HL-60 (cell line): ENCODE measurements around the gene CAV2.

Source experiments
- DNase-seq, 2 experiments: peaks; one replicate each; pipeline ENCODE4 v3.0.0-alpha.2; 2010 to 2020; ENCODE audit warnings: low read depth in 1 of 2, low spot score in 1 of 2
- H3K27ac ChIP-seq: fragments of 250-450 bp; sonication (Bioruptor Pico); replicated peaks from 2 replicates; pipeline ENCODE4 v1.5.1; 2020; ENCODE audit warnings: mild to moderate bottlenecking, moderate library complexity
- H3K27me3 ChIP-seq: fragments of 250-450 bp; sonication (Bioruptor Pico); 2 replicates; pipeline ENCODE4 v1.5.1; 2021; ENCODE audit warnings: mild to moderate bottlenecking, moderate library complexity; ENCODE audit not compliant: insufficient read depth, poor library complexity, severe bottlenecking
- H3K4me3 ChIP-seq: replicated peaks from 2 replicates; pipeline ENCODE4 v1.5.1; 2011; ENCODE audit warnings: mild to moderate bottlenecking, control low read depth, low read length; ENCODE audit not compliant: insufficient read depth
- GABPA ChIP-seq: IDR thresholded peaks from 2 replicates; pipeline ENCODE4 v1.6.1; 2012; ENCODE audit warnings: low read depth
- POLR2AphosphoS5 ChIP-seq: IDR thresholded peaks from 2 replicates; pipeline ENCODE4 v1.6.1; 2012; ENCODE audit warnings: low read depth
- SPI1 ChIP-seq: IDR thresholded peaks from 2 replicates; pipeline ENCODE4 v1.6.1; 2012; ENCODE audit warnings: low read depth, mild to moderate bottlenecking, borderline replicate concordance
- TF ChIP-seq, protein P1 (sequence below): IDR thresholded peaks from 2 replicates; pipeline ENCODE4 v1.6.1; 2012; ENCODE audit warnings: low read depth; ENCODE audit not compliant: insufficient replicate concordance
- TF ChIP-seq, protein P2 (sequence below): IDR thresholded peaks from one replicate; pipeline ENCODE4 v1.5.1; 2011; ENCODE audit warnings: low read length, control low read depth, inconsistent platforms; ENCODE audit not compliant: insufficient read depth

The CAV2 gene

DNA sequence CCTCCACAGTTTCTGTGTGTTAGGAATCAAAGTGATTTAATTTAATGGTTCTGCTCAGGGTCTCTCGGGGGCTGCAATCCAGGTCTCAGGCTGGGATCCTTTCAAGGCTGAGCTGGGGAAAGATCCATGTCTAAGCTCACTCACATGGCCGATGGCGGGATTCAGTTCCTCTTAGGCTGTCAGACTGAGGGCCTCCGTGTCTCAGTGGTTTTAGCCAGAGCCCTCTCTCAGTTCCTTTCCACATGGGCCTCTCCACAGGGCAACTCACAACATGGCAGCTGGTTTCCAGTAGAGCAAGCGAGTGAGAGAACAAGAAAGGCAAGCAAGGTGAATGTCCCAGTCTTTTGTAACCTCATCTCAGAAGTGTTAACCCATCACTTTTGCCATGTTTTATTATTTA is 52.2 kb downstream of the CAV2 start:
- TF ChIP-seq POLR2AphosphoS5: no peak
- TF ChIP-seq, protein P1, sequence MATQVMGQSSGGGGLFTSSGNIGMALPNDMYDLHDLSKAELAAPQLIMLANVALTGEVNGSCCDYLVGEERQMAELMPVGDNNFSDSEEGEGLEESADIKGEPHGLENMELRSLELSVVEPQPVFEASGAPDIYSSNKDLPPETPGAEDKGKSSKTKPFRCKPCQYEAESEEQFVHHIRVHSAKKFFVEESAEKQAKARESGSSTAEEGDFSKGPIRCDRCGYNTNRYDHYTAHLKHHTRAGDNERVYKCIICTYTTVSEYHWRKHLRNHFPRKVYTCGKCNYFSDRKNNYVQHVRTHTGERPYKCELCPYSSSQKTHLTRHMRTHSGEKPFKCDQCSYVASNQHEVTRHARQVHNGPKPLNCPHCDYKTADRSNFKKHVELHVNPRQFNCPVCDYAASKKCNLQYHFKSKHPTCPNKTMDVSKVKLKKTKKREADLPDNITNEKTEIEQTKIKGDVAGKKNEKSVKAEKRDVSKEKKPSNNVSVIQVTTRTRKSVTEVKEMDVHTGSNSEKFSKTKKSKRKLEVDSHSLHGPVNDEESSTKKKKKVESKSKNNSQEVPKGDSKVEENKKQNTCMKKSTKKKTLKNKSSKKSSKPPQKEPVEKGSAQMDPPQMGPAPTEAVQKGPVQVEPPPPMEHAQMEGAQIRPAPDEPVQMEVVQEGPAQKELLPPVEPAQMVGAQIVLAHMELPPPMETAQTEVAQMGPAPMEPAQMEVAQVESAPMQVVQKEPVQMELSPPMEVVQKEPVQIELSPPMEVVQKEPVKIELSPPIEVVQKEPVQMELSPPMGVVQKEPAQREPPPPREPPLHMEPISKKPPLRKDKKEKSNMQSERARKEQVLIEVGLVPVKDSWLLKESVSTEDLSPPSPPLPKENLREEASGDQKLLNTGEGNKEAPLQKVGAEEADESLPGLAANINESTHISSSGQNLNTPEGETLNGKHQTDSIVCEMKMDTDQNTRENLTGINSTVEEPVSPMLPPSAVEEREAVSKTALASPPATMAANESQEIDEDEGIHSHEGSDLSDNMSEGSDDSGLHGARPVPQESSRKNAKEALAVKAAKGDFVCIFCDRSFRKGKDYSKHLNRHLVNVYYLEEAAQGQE: no peak
- TF ChIP-seq, protein P2, sequence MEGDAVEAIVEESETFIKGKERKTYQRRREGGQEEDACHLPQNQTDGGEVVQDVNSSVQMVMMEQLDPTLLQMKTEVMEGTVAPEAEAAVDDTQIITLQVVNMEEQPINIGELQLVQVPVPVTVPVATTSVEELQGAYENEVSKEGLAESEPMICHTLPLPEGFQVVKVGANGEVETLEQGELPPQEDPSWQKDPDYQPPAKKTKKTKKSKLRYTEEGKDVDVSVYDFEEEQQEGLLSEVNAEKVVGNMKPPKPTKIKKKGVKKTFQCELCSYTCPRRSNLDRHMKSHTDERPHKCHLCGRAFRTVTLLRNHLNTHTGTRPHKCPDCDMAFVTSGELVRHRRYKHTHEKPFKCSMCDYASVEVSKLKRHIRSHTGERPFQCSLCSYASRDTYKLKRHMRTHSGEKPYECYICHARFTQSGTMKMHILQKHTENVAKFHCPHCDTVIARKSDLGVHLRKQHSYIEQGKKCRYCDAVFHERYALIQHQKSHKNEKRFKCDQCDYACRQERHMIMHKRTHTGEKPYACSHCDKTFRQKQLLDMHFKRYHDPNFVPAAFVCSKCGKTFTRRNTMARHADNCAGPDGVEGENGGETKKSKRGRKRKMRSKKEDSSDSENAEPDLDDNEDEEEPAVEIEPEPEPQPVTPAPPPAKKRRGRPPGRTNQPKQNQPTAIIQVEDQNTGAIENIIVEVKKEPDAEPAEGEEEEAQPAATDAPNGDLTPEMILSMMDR: no peak
- no peak for TF ChIP-seq SPI1
- no peak for TF ChIP-seq GABPA
- Histone ChIP-seq H3K4me3 (no peak overlapping the region), H3K27me3 (no peaks in the 10 kb centered on the region), H3K27ac (no peak overlapping the region)
- no peak for DNase-seq

DNA sequence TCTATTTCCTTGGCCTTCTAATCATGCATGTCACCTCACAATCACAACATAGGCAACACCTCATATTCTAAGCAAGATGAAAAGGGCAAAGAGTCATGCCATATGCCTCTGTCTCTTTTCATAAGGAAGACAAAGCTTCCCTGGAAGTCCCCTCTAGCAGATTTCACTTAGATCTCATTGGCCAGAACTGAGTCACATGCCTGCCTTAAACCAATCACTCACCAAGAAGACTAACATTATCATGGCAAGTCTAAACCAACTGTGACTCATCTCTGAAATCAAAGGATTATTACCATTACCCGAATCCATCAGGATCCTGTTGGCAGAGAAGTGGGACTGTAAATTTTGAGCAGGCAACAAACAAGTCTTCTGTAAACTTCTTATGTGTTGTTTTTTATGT is 53.1 kb downstream of the CAV2 start:
- Histone ChIP-seq H3K27ac (no peak overlapping the region), H3K27me3 (peaks cover 4% of the 10 kb centered on the region), H3K4me3 (no peak overlapping the region)
- TF ChIP-seq POLR2AphosphoS5 (no peak), GABPA (no peak), SPI1 (no peak)
- TF ChIP-seq, protein P2: no peak
- TF ChIP-seq, protein P1: no peak
- no peak for DNase-seq

DNA sequence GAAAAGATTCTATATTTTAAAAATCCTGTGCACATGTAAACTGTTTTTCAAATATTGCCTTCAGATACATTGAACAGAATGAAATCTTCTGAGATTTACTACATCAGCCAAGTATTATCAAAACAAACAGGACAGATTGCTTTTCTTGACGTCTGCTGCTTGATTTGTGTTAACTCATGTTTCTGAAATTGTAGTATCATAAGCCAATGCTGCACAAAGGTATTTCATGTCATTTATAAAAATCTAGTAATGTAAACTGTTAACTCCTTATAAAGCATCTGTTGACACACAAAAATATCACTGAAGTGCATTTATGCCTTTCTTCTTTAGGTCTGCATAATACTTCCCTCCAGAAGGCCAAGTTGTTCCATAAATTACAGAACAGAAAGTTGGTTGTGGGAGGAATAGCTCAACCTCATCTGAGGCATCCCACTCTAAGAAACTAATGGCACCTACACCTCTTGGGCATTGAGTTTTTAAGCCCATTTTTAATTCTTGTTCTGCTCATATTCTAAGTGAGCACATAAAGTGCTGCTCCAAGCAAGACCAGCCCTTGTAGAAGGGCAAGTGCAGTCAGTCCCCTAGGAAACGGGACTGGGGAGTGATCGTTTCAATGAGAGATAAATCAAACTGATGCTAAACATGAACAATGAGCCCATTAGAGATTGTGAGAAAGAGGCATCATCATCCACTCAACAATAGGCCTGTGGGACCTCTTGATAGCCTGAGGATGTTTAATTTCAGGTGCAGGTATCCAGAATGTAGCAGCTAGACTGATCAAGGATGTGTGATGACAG is 53.8 kb downstream of the CAV2 start:
- no peak overlapping the region for H3K27ac ChIP-seq
- TF ChIP-seq POLR2AphosphoS5: no peak
- TF ChIP-seq, protein P1: no peak
- TF ChIP-seq GABPA: no peak
- TF ChIP-seq, protein P2: no peak
- no peak for TF ChIP-seq SPI1
- no peak overlapping the region for H3K4me3 ChIP-seq

More for the DNA sequence above, 53.8 kb downstream of the CAV2 start:
- H3K27me3 ChIP-seq: peaks cover 4% of the 10 kb centered on the region
- DNase-seq: no peak
